NCI-H2107 treated with DMSO at 0.1 percent for 48 hours (cell line): ENCODE measurements around the gene BMP6.

Source experiments
- DNase-seq: peaks from one replicate; lab custom pipeline; 2025; ENCODE audit not compliant: unreplicated experiment; lab: John Stamatoyannopoulos, UW

BMP6 gene

DNA sequence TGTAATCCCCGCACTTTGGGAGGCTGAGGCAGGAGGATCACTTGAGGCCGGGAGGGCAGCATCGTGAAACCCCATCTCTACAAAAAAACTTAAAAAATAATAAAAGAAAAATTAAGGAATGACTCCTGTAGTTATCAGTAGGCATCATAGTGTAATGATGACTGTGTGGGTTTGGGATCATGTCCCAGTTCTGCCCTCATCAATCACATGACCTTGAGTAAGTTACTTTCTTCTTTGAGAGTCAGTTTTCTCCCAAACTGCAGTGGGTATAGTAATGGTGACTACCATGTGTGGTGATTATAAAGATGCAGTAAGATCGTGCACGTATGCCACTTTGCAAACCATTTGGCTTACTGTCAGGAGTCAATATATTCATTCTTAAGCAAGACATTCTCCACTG lies 95.5 kb downstream of the BMP6 start:
- DNase-seq: no peak

DNA sequence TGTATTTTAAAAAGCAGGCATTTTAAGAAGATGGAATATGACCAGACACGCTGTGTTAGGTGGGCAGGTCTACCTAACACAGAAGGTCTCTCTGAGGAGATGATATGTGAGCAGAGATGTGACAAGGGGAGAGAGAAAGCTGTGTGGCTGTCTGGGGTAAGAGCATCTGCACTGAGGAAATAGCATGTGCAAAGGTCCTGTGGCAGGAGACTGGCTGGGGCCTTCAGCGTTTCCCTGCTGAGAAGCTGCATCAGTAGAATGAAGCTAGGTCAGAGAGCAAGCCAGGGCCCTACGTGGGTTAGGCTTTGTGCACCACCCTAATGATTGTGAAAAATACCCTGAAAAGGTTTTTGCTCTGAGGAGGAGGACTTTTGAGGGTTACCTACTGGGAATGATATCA lies 97.7 kb downstream of the BMP6 start:
- no peak for DNase-seq

DNA sequence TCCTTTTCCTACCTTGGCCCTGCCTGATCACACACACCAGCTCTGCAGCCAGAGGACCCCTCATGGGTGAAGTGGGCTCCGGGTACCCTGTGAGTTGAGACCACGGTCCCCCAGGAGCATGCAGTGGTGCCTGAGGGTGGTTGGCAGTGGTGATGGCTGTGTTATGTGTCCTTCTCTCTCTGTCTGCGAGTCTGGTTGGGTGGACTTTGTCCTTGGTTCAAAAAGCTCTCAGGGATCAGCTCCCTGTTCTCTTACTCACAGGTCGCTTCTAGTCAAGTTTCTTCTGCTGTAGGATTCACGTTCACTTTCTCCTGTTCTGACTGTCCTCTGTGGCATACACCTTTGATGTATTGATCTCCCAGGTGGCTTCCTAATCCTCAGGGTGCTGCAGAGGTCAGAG lies 100.1 kb downstream of the BMP6 start:
- DNase-seq: no peak

GRCh38 chr6:7827142-7827541 lies 101.2 kb downstream of the BMP6 start:
- DNase-seq: no peak

- no peak for DNase-seq
These were observed 102.2 kb downstream of the BMP6 start for GRCh38 chr6:7828124-7828523.

- no peak for DNase-seq
These were observed 107.2 kb downstream of the BMP6 start for GRCh38 chr6:7832904-7833750.

DNA sequence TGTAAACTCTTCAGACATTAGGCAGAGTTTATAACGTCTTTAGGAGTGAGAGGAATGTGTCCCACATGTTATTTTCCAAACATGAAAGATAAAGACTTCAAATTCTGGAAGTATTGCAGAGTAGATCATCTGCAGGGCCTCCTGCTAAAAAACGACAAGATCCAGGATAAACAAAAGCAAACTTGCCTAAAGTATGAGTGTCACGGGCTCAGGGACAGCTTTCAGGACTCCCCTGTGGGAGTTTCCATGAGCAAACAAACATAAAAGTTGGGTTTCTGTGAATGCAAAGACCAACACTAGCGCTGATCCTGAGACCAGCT lies 107.8 kb downstream of the BMP6 start:
- DNase-seq: no peak

GRCh38 chr6:7836371-7837026 lies 110.6 kb downstream of the BMP6 start:
- no peak for DNase-seq

GRCh38 chr6:7841781-7842468 lies 116.0 kb downstream of the BMP6 start:
- no peak for DNase-seq

GRCh38 chr6:7846966-7847818 lies 121.3 kb downstream of the BMP6 start:
- no peak for DNase-seq

DNA sequence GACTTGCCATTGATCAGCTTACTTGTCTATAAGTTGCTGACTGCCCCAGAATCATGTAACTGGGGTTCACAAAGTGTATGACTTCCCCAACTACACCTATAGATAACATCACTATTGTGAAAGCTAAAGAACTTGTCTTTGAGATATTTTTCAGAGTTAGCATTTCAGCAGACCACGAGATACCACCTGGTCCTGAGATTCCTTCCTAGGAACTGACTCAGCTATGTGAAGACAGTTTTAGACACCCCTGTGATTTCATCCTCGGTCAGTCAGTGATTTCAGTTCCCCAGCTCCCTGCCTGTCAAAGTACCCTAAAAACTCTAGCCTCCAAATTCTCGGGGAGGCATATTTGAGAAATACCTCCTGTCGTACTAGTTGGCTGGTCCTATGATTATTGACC lies 122.3 kb downstream of the BMP6 start:
- DNase-seq: no peak

GRCh38 chr6:7851780-7852179 lies 125.9 kb downstream of the BMP6 start:
- DNase-seq: no peak

GRCh38 chr6:7859591-7859990 lies 133.7 kb downstream of the BMP6 start:
- no peak for DNase-seq

- no peak for DNase-seq
These were observed 139.9 kb downstream of the BMP6 start for GRCh38 chr6:7865781-7866180.

- DNase-seq: no peak
These were observed 140.6 kb downstream of the BMP6 start for GRCh38 chr6:7866526-7866925.

- DNase-seq: no peak
These were observed 143.0 kb downstream of the BMP6 start for GRCh38 chr6:7868926-7869325.

GRCh38 chr6:7878401-7878964 lies 152.6 kb downstream of the BMP6 start:
- DNase-seq: no peak

DNA sequence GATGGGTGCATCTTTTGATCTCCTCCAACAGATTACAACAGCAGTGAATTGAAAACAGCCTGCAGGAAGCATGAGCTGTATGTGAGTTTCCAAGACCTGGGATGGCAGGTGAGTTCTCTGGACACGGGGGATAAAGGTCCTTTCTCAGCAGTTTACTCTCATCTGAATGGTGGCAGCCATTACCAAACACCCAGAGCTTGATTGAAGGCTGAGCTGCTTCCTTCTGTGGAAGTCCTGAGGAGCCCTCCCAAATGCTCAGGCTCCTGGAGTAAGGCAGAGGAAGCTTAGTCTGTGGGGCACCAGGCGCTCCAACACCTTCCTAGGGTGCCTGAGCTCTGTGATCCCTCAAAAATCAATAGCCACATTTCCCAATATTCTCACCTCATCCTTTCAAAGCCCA lies 153.1 kb downstream of the BMP6 start:
- no peak for DNase-seq

- no peak for DNase-seq
These were observed 153.7 kb downstream of the BMP6 start for GRCh38 chr6:7879579-7879978.

DNA sequence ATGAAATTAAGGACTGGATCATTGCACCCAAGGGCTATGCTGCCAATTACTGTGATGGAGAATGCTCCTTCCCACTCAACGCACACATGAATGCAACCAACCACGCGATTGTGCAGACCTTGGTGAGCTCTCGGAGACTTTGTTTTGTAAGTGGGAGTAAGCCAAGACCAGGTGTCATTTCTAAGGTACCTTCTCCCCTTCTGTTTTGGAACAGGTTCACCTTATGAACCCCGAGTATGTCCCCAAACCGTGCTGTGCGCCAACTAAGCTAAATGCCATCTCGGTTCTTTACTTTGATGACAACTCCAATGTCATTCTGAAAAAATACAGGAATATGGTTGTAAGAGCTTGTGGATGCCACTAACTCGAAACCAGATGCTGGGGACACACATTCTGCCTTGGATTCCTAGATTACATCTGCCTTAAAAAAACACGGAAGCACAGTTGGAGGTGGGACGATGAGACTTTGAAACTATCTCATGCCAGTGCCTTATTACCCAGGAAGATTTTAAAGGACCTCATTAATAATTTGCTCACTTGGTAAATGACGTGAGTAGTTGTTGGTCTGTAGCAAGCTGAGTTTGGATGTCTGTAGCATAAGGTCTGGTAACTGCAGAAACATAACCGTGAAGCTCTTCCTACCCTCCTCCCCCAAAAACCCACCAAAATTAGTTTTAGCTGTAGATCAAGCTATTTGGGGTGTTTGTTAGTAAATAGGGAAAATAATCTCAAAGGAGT lies 154.2 kb downstream of the BMP6 start:
- no peak for DNase-seq
